GM18499 (cell line): ENCODE data around the gene OR51Q1.

Experiments used
- ATAC-seq: cut with Tn5 transposase; IDR thresholded peaks from one replicate; pipeline ENCODE4 v1.9.1; 2021; ENCODE audit warnings: moderate number of reproducible peaks; ENCODE audit not compliant: insufficient read depth, unreplicated experiment

The OR51Q1 gene, protein sequence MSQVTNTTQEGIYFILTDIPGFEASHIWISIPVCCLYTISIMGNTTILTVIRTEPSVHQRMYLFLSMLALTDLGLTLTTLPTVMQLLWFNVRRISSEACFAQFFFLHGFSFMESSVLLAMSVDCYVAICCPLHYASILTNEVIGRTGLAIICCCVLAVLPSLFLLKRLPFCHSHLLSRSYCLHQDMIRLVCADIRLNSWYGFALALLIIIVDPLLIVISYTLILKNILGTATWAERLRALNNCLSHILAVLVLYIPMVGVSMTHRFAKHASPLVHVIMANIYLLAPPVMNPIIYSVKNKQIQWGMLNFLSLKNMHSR

GRCh38 chr11:5421811-5422210 is at the start of gene OR51Q1:
Gene OR51Q1 (plus strand): TSS chr11:5422111. CDS start chr11:5422201, 90 bp downstream.
- ATAC-seq = no peak

- peak; percentile 82 for ATAC-seq
These were observed 41.1 kb upstream of the OR51Q1 start for GRCh38 chr11:5380740-5381342.

DNA sequence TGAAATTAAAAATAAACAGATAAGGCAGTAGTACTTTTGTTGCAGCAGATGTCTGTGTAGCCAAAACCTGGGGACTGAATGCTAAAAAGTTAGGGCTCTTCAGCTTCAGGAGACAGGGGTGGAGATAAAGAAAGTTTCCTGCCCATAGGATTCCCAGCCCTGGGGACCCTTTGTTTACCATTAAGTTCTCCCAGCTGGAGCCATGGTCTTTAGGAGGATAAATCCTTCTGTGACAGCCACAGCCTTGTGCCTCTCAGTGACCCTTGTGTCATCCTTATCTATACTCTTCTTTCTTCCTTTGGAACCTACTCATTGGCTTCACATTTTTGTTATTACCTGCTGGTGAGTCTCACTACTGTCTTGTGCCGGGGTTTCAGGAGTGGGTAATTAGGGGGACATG is 38.3 kb upstream of the OR51Q1 start, which contains the start of gene OR51M1:
Gene OR51M1 (plus strand): TSS at position 237 of the 400 bp plus-strand sequence. CDS start 5,587 bp downstream, outside the sequence.
- no peak for ATAC-seq

DNA sequence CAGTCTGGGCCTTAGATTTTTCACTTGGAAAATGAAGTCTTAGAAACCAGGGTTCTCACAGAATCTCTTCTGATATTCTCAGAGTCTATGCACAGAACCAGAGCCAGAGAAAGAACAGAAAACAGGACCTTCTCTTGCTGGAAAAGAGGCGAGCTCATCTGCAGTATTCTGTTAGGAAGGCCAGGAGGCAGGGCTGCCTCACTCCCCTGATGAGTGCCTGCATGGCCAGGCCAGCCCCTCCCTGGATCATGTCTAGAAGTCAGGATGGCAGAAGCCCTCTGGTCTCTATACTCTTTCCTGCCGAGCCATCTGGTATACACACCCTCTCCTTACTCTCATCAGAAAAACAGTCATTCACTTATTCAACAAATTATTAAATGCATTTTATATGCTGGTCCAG is 37.6 kb upstream of the OR51Q1 start:
- ATAC-seq = no peak

- no peak for ATAC-seq
These were observed 31.7 kb upstream of the OR51Q1 start for GRCh38 chr11:5390210-5390609.

- ATAC-seq = no peak
These were observed 27.8 kb upstream of the OR51Q1 start for GRCh38 chr11:5394091-5394490.

- ATAC-seq = no peak
These were observed 23.0 kb upstream of the OR51Q1 start for GRCh38 chr11:5398936-5399335.

DNA sequence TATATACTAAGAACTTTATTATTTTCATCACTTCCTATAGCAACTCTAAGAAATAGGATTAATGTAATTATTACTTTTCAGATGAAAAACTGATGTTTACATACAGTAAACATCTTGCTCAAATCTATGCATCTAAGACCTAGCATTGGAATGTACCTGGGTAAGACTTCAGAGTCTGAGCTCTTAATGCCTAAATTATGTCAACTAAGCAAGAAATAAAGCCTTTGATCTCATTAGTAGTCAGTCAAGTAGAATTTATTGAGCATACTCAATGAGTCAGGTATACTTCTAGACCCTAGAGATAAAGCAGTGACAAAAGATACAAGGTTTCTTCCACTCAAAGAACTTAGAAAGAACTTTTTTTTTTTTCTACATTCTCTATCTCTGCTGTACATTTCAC is 16.7 kb upstream of the OR51Q1 start:
- ATAC-seq = no peak

DNA sequence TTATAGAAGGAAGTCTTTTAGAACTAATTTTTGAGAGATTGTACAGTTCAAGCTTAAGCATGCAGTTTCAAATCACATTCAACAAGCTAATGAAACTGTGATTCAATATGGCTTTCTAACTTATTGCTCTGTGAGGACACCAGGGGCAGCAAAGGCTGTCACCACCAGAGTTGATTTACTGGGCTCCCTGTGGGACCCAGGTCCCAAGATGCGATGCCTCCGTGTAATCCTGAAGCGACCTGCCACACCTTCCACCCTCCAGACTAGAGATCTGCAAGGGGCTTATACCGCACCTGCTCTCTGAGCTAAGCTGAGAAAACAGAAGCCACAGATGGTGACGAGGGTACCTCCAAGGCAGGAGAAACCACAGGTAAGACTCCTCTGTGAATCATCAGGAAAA is 918 bp upstream of the OR51Q1 start:
- no peak for ATAC-seq

DNA sequence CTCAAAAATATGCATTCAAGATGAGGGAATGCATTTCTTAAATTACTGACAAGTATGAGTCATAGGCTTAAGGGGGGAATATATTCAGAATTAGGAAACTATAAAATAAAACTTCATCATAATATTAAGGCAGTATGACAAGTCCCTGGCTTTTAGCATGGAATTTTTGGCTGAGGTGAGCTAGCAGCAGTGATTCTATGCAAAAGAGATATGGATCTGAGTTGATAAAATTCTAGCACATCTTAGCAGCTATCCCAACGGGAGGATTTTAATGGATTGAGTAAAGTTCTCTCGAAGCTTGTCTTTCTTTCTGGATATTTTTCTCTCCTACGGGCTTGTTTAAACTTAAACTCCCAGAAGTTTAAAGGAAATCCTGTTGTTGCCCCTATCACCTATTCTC is 1.2 kb downstream of the OR51Q1 start:
- ATAC-seq = no peak

- no peak for ATAC-seq
These were observed 19.5 kb downstream of the OR51Q1 start, which contains the start of gene OR51I1 for GRCh38 chr11:5441414-5441813. Gene OR51I1 (minus strand): TSS chr11:5441514. CDS start chr11:5441514, 0 bp downstream.

DNA sequence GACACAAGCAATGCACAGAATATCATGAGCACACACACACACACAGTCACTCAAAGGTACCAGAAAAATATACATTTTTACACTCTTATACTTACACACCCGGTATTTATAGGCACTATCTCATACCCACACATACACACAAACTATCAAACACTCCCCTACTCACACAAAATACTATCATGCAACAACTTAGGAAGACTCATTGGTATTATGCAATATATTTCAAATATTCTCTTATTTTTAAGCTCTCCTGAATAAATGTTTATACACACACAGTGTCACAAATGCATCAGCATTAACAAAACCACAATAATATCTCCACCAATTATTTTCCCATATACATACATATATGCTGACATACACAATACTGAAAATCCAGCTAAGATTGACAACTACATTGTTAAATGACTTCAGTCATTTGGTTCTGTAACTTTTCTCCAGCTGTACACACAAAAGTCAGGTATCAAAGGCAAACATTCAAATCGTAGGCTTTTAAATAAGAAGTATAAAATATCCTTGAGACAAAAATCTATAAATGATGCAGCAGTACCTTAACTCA is 22.0 kb downstream of the OR51Q1 start:
- ATAC-seq = no peak

- no peak for ATAC-seq
These were observed 27.1 kb downstream of the OR51Q1 start, which contains the start of gene OR51I2 for GRCh38 chr11:5449023-5449422. Gene OR51I2 (plus strand): TSS chr11:5449323. CDS start chr11:5453489, 4,166 bp downstream.

DNA sequence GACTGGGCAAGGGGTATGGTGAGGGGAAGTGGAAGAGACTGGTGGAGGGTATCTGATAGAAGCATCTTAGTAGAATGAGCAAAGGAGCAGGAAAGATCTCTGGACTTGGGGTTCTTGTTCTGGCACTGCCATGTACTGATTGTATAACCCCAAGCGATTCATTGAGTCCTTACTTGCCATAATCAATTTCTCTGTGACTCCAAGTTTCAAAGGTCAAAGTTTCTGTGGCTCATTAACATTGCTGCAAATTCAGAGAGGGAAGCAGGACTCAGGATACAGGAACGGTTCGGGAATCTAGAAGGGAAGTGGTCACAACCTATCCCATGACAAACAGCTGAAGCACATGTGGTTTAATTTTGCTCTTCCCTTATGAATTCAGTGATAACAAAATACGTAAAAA is 27.5 kb downstream of the OR51Q1 start:
- no peak for ATAC-seq

- no peak for ATAC-seq
These were observed 39.2 kb downstream of the OR51Q1 start for GRCh38 chr11:5460983-5461621.

DNA sequence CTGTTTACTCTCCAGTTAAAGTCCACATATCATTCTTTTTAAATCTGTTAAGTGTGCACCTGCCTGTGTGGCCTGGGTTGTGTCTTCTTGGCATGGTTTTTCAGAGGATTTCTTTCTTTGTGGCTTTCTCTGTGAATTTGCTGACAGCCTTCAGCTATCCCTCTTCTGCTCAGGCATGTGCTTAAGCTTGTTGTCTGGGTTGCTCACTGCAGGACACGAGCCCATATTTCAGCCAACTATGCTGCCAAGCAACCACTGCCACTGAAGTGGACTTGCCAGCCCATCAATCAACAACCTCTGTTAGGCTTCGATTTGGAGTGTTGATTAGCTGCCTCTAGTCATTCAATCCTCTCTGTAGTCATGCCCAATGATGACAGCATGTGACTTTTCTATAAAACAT is 45.6 kb downstream of the OR51Q1 start:
- no peak for ATAC-seq
